ENCODE measurements around the gene CACNB2. TPM values are rescaled to one million over a fixed set of nuclear protein-coding genes. Genes with fewer than 3 reads are reported as not detected.

CACNB2 gene
- total RNA-seq, 1 donor, result 1.3 TPM

DNA sequence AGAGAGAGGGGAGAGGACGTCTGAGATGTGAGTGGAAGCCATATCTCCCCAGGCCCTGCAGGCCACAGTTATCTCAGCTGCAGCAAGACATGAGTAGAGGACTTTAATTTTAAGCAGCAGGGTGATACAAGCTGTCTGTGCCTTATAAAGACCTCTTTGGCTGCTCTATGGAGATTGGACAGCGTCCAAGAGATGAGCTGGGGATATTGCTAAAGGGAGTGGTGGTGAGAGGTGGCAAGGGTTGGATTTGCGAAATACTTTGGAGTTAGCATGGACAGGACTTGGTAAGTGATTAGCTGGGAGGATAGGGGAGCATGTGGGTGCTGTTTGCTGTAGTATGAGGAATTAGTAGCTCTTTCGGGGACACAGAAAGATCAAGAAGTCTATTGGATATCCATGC lies 191.8 kb downstream of the CACNB2 start:
- no peak overlapping the region for H3K4me3 ChIP-seq (ENCODE audit: low read depth, low read length)
- DNase-seq (ENCODE audit: low read depth), result no peak
- TF ChIP-seq, protein P1, sequence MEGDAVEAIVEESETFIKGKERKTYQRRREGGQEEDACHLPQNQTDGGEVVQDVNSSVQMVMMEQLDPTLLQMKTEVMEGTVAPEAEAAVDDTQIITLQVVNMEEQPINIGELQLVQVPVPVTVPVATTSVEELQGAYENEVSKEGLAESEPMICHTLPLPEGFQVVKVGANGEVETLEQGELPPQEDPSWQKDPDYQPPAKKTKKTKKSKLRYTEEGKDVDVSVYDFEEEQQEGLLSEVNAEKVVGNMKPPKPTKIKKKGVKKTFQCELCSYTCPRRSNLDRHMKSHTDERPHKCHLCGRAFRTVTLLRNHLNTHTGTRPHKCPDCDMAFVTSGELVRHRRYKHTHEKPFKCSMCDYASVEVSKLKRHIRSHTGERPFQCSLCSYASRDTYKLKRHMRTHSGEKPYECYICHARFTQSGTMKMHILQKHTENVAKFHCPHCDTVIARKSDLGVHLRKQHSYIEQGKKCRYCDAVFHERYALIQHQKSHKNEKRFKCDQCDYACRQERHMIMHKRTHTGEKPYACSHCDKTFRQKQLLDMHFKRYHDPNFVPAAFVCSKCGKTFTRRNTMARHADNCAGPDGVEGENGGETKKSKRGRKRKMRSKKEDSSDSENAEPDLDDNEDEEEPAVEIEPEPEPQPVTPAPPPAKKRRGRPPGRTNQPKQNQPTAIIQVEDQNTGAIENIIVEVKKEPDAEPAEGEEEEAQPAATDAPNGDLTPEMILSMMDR (IDR thresholded peaks at IDR 0.05; ENCODE audit: insufficient read depth, low read depth, low read length), result no peak

DNA sequence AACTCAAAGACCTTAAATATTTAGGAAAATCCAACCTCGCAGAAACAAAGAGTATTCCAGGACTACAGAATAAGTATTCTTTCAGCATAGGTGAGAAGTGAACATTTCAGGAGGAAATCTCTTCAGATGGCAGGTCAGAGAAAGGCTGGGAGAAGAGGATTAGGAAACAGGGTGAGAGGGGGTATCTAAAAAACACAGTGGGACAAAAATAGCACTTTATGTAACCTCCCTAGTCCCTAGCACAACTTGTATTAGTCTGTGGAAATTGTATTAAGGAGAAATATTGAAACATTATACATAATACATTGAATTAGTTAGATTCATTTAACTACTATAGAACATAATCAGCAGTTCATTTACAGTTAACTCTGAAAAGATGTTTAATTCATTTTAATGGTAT lies 192.3 kb downstream of the CACNB2 start:
- no peak for DNase-seq (ENCODE audit: low read depth)
- TF ChIP-seq, protein P1 (IDR thresholded peaks at IDR 0.05; ENCODE audit: insufficient read depth, low read depth, low read length), result no peak
- H3K4me3 ChIP-seq (ENCODE audit: low read depth, low read length), result no peak overlapping the region

DNA sequence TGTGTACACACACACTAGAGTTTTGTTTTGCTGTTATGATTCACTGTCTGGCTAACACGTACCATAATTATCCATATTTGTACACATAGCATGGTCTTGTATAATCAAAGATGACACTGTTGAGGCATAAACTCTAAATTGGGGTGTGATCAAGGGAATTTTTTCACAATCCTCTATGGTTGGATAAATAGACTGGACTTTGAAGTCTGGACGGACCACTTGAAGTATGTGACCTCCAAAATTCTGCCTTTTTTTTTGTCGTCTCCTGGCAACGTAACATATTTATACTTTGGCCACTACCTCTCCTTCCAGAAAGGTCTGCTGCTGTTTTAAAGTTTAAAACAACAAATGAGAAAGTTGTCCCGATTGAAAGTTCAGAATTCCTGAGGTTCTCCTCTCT lies 193.4 kb downstream of the CACNB2 start:
- TF ChIP-seq, protein P1 (IDR thresholded peaks at IDR 0.05; ENCODE audit: insufficient read depth, low read depth, low read length), result no peak
- no peak for DNase-seq (ENCODE audit: low read depth)
- H3K4me3 ChIP-seq (ENCODE audit: low read depth, low read length), result no peak overlapping the region

DNA sequence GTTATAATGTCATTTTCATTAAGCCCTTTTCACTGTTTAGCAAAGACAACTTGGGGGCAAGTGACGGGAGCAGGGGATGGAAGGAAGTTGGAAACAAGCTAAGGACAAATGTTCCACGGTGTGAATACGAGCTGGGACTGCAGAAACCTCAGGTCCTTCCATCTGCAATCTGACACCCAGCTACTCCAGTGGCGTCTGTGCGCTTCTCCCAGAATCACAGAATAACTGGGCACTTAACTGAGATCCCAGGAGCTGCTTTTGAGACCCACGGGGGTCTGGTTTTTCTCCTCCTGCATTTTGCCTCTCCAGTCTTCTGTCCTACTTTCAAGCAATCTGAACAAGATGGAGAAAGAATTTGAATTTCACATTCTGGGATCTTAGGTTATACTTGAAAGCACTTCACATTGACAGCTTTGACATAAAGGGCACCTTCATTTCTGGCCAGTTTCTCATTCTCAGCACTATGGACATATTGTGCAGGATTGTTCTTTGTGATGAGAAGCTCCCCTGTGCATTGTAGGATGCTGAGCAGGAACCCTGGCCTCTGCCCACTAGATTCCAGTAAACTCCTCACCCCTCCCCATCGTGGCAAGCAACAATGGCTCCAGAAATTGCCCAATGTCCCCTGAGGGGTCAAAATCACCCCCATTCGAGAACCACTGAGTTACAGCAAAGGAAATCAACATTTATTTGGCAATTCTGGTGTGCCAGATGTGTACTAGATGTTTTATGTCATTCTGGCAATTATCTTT lies 194.1 kb downstream of the CACNB2 start:
- no peak for DNase-seq (ENCODE audit: low read depth)
- TF ChIP-seq, protein P1 (IDR thresholded peaks at IDR 0.05; ENCODE audit: insufficient read depth, low read depth, low read length), result no peak
- H3K4me3 ChIP-seq (ENCODE audit: low read depth, low read length), result peak overlapping the region; percentile 18

DNA sequence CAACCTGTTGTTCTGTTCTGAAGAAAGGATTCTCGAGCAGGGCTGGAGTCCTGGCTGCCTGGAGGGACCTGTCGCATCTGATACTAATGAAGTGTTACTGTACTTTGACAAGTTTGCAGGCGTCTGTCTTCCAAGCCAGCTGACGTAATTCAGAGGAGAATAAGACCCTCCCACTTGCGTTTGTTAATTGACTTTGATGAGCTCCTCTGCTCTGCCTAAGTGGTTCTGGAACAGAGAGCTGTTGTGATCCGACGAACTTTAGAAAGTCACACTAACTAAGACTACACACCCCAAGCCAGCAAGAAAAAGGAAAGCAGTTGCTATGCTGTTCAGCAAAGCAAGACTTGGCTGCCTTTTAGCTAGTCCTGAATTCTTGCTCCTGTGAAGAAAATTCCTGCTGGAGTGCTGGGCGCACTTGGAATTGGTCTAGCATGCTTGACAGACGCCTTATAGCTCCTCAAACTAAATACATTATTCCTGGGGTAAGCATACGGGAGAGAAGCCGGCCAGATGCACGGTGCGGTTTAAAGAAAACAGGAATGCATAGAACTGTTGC lies 200.3 kb downstream of the CACNB2 start:
- no peak for DNase-seq (ENCODE audit: low read depth)
- H3K4me3 ChIP-seq (ENCODE audit: low read depth, low read length), result peak overlapping the region; percentile 31
- TF ChIP-seq, protein P1 (IDR thresholded peaks at IDR 0.05; ENCODE audit: insufficient read depth, low read depth, low read length), result no peak

DNA sequence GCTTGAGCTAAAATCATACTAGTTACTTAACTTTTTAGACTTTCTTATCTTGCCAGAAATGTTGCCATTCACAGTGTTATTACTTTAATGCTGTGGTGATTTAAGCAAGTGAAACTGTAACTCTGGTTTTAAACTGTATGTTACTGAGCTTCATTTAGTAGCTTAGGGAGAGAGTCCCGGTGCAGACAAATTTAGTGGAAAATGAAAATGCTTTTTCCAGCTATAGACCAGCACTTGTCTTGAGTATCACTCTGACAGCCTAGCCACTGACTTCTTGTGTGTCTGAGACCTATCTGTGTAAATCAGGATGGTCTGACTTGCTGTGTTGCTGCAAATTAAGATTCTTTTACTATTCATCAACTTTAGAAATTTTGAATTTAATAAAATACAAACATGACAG lies 200.8 kb downstream of the CACNB2 start:
- H3K4me3 ChIP-seq (ENCODE audit: low read depth, low read length), result peak overlapping the region; percentile 31
- TF ChIP-seq, protein P1 (IDR thresholded peaks at IDR 0.05; ENCODE audit: insufficient read depth, low read depth, low read length), result no peak
- DNase-seq (ENCODE audit: low read depth), result no peak

All from fibroblast of villous mesenchyme (primary cell).